ENCODE results near the gene RAD51B. TPM values are rescaled to one million over a fixed set of nuclear protein-coding genes. Genes with fewer than 3 reads are reported as not detected.

The RAD51B gene
- total and polyA plus RNA-seq, 9 of the 15 experiments (the other 6 are each of a cell fraction or from before 2014, with no cell fraction given), result 8.5 to 17.3 (median 11.3) TPM

DNA sequence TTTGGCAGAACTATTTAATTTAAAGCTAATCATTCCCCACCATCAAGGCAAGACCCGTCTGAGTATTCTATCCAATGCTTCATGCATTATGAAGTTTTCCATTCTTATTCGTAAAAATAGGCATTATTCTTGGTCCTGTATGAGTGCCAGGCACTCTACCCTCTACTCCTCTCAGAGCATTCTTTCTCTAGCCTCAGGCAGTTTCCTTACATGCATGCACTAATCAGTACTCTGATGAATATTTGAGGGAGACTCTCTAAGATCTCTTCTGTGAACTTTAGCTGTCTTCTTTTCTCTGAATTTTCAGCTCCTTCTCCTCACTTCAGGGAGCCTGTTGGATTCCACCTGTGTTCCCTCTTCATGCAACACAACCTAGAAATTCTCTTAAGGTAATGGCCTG is 334.7 kb downstream of the RAD51B start:
- no peaks in the 10 kb centered on the region for H3K79me2 ChIP-seq (ENCODE audit: control insufficient read depth, insufficient read depth, low read length)
- H3K4me3 ChIP-seq, result no peak overlapping the region
- in situ Hi-C loops (cut with MboI), result no loop called here
- POLR2A ChIA-PET, result interaction anchor here (0.6 kb wide), 1 partner anchor 74 kb away, joined by 3 read pairs; no protein-coding TSS in a partner anchor
- no peak overlapping the region for H3K9ac ChIP-seq (ENCODE audit: insufficient read depth in 1 of 2, low read depth in 2 of 2, low read length in 2 of 2)
- intact Hi-C loops (cut with micrococcal nuclease), result no loop called here
- no peak overlapping the region for H3K27ac ChIP-seq (ENCODE audit: extremely low read depth, low read depth, low read length)
- no peak for DNase-seq (ENCODE audit: extremely low read depth in 1 of 4, low spot score in 3 of 4)
- no peaks in the 10 kb centered on the region for H4K20me1 ChIP-seq (replicated peaks; ENCODE audit: control insufficient read depth, insufficient read depth, low read length)
- WGBS (ENCODE audit: insufficient coverage, low coverage, missing lambda C conversion rate), result 23% methylated on average over 2 of the region's 2 CpGs
- TF ChIP-seq, protein P1, sequence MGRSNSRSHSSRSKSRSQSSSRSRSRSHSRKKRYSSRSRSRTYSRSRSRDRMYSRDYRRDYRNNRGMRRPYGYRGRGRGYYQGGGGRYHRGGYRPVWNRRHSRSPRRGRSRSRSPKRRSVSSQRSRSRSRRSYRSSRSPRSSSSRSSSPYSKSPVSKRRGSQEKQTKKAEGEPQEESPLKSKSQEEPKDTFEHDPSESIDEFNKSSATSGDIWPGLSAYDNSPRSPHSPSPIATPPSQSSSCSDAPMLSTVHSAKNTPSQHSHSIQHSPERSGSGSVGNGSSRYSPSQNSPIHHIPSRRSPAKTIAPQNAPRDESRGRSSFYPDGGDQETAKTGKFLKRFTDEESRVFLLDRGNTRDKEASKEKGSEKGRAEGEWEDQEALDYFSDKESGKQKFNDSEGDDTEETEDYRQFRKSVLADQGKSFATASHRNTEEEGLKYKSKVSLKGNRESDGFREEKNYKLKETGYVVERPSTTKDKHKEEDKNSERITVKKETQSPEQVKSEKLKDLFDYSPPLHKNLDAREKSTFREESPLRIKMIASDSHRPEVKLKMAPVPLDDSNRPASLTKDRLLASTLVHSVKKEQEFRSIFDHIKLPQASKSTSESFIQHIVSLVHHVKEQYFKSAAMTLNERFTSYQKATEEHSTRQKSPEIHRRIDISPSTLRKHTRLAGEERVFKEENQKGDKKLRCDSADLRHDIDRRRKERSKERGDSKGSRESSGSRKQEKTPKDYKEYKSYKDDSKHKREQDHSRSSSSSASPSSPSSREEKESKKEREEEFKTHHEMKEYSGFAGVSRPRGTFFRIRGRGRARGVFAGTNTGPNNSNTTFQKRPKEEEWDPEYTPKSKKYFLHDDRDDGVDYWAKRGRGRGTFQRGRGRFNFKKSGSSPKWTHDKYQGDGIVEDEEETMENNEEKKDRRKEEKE (IDR thresholded peaks at IDR 0.05; ENCODE audit: borderline replicate concordance in 1 of 2, control insufficient read depth in 1 of 2, low read depth in 2 of 2, low read length in 1 of 2), result no peak
- TF ChIP-seq RCOR1 (IDR thresholded peaks at IDR 0.05; ENCODE audit: borderline replicate concordance in 1 of 2, low read depth in 2 of 2, low read length in 2 of 2), result no peak
- no peak for TF ChIP-seq MECOM (CRISPR knock-in tag; IDR thresholded peaks at IDR 0.05)
- TF ChIP-seq ZKSCAN1 (IDR thresholded peaks at IDR 0.05; ENCODE audit: low read depth, low read length), result no peak
- TF ChIP-seq MTA2 (IDR thresholded peaks at IDR 0.05; ENCODE audit: low read depth), result no peak
- TF ChIP-seq, protein P2, sequence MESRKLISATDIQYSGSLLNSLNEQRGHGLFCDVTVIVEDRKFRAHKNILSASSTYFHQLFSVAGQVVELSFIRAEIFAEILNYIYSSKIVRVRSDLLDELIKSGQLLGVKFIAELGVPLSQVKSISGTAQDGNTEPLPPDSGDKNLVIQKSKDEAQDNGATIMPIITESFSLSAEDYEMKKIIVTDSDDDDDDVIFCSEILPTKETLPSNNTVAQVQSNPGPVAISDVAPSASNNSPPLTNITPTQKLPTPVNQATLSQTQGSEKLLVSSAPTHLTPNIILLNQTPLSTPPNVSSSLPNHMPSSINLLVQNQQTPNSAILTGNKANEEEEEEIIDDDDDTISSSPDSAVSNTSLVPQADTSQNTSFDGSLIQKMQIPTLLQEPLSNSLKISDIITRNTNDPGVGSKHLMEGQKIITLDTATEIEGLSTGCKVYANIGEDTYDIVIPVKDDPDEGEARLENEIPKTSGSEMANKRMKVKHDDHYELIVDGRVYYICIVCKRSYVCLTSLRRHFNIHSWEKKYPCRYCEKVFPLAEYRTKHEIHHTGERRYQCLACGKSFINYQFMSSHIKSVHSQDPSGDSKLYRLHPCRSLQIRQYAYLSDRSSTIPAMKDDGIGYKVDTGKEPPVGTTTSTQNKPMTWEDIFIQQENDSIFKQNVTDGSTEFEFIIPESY (CRISPR knock-in tag; IDR thresholded peaks at IDR 0.05), result no peak
- TF ChIP-seq, protein P3, sequence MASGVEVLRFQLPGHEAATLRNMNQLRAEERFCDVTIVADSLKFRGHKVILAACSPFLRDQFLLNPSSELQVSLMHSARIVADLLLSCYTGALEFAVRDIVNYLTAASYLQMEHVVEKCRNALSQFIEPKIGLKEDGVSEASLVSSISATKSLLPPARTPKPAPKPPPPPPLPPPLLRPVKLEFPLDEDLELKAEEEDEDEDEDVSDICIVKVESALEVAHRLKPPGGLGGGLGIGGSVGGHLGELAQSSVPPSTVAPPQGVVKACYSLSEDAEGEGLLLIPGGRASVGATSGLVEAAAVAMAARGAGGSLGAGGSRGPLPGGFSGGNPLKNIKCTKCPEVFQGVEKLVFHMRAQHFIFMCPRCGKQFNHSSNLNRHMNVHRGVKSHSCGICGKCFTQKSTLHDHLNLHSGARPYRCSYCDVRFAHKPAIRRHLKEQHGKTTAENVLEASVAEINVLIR (CRISPR knock-in tag; IDR thresholded peaks at IDR 0.05), result no peak
- TF ChIP-seq, protein P4, sequence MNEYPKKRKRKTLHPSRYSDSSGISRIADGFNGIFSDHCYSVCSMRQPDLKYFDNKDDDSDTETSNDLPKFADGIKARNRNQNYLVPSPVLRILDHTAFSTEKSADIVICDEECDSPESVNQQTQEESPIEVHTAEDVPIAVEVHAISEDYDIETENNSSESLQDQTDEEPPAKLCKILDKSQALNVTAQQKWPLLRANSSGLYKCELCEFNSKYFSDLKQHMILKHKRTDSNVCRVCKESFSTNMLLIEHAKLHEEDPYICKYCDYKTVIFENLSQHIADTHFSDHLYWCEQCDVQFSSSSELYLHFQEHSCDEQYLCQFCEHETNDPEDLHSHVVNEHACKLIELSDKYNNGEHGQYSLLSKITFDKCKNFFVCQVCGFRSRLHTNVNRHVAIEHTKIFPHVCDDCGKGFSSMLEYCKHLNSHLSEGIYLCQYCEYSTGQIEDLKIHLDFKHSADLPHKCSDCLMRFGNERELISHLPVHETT (CRISPR knock-in tag; conservative IDR thresholded peaks at IDR 0.05 in 1 of 2, IDR thresholded peaks at IDR 0.05 in 1 of 2), result no peak
- no peak for TF ChIP-seq SIN3A (IDR thresholded peaks at IDR 0.05; ENCODE audit: borderline replicate concordance in 2 of 2, control insufficient read depth in 1 of 2, low read depth in 2 of 2, low read length in 2 of 2)
- no peak for TF ChIP-seq PCBP2 (IDR thresholded peaks at IDR 0.05; ENCODE audit: low read depth, low read length, poor library complexity, severe bottlenecking)
- no peaks in the 10 kb centered on the region for H3K9me3 ChIP-seq (replicated peaks; ENCODE audit: control insufficient read depth, insufficient read depth, low read depth, low read length)
- peaks cover 0 to 10% of the 10 kb centered on the region in 2 experiments; a peak in 2 of 5 replicates for H3K4me1 ChIP-seq (replicated peaks in 1 of 2; ENCODE audit: control insufficient read depth in 2 of 2, insufficient read depth in 2 of 2, low read length in 2 of 2)
- no peaks in the 10 kb centered on the region for H3K9me1 ChIP-seq (ENCODE audit: control insufficient read depth, insufficient read depth, low read length)
- no peak overlapping the region for H3K4me2 ChIP-seq (ENCODE audit: insufficient read depth, low read length)
- ATAC-seq, result no peak
- no peaks in the 10 kb centered on the region for H3K27me3 ChIP-seq (ENCODE audit: control insufficient read depth in 2 of 2, insufficient read depth in 2 of 2, low read length in 2 of 2)
- no peak overlapping the region for H2AFZ ChIP-seq (ENCODE audit: low read depth, low read length)
- no TSS peak for BruUV-seq (replicated peaks)
- FAIRE-seq, result no peak
- no peaks in the 10 kb centered on the region for H3K36me3 ChIP-seq (ENCODE audit: control insufficient read depth, insufficient read depth, low read length)
- CTCF ChIA-PET (ENCODE audit: low intra/inter-chr PET ratio), result no interaction called here

All from K562 (cell line).